ENCODE data around the gene MGST2. TPM values are rescaled to one million over a fixed set of nuclear protein-coding genes. Genes with fewer than 3 reads are reported as not detected.

MGST2 gene
- total RNA-seq, 1 donor from 2014 or later: 106 TPM

GRCh38 chr4:139665079-139665689, 435 bp upstream of the MGST2 start:
- DNase-seq (no peak), ATAC-seq (ENCODE audit: poor library complexity) (no peak)
- intact Hi-C loops (cut with DNase I): no loop called here

DNA sequence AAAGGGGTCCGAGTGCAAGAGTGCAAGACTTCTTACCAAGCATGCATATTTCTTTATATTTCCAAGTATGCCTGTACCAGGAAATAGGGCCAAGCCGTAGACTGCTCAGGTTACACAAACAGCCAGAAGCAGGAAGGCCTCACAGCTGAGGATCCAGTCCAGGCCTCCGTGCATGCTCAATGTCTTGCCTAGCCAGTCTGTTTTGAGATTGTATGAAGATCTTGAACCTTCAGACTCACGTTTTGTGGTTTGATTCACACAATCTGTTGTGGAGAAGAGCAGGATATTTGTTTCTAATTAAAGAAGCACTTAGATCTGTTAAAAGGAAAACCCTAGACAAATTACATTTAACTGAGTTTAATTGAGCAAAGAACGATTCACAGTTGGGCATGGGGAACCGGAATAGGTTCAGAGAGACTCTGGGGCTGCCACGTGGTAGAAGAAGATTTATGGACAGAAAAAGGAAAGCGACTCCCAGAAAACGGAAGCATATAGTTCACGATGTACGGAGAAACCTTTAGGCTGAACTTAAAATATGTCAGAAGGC, 1.2 kb downstream of the MGST2 start:
- intact Hi-C loops (cut with DNase I): no loop called here
- DNase-seq (no peak), ATAC-seq (ENCODE audit: poor library complexity) (peak; percentile 72)

- DNase-seq: no peak
- no peak for ATAC-seq (ENCODE audit: poor library complexity)
- intact Hi-C loops (cut with DNase I): no loop called here
These were observed 2.4 kb downstream of the MGST2 start for GRCh38 chr4:139668036-139668435.

DNA sequence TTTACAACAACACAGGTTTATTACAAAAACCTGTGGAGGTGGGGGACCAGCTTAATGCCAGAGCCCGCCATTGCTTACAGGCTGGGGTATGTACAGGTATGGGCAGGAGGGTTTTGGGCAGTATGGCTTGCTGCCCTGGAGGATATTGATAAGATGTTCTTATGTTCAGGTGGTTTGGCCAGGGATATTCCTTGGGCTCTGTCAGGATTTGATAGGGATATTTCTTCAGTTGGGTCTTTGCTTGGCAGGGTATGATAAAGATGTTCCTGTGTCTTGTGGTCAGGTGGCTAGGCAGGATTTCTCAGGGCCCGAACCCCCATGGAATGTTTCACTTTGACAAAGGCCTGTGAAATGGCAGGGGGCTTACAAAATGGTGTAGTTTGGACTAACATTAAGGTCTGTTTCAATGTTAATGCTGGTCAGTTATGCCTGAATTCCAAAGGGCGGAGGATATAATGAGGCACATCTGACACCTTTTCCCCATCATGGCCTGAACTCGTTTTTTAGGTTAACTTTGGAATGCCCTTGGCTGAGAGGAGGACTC, 3.1 kb downstream of the MGST2 start:
- intact Hi-C loops (cut with DNase I): no loop called here
- DNase-seq (no peak), ATAC-seq (ENCODE audit: poor library complexity) (no peak)

- ATAC-seq (ENCODE audit: poor library complexity) (no peak), DNase-seq (no peak)
- intact Hi-C loops (cut with DNase I): no loop called here
These were observed 3.7 kb downstream of the MGST2 start for GRCh38 chr4:139669335-139669734.

DNA sequence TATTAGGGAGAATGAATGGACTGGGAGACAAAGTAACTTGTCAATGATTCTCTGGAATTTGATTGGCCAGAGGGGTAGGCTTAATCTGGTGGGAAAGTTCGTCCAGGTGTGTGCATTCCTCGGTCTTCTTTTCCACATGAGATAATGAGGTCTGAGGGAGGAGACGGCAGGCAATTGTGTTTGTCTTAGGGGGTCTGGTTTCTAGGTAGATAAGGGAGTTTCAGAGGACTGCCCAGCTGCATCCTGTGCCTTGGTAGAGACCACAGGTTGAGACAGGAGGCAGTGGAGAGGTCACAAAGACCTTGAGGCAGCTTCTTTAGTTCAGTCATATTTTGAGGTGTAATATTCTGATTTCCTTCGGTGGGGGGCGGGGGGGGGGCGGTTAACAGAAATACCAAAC, 4.3 kb downstream of the MGST2 start:
- ATAC-seq (ENCODE audit: poor library complexity) (no peak), DNase-seq (no peak)
- intact Hi-C loops (cut with DNase I): no loop called here

DNA sequence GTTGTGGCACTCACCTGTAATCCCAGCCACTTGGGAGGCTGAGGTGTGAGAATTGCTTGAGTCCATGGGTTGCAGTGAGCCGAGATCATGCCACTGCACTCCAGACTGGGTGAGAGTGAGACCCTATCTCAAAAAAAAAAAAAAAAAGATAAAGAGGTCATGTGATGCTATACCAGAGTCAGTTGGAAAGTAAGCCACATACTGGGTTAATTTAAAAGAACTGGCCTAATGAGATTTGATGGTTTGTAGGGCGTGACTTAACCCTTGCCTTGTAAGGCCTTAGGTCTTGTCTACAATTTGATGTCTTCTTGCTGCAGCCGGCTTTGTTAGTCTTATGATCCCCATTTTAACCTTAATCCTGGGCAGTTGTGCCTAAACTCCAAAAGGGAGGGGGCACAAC, 5.2 kb downstream of the MGST2 start:
- no peak for ATAC-seq (ENCODE audit: poor library complexity)
- DNase-seq: no peak
- intact Hi-C loops (cut with DNase I): no loop called here

- no peak for ATAC-seq (ENCODE audit: poor library complexity)
- intact Hi-C loops (cut with DNase I): no loop called here
- DNase-seq: no peak
These were observed 6.6 kb downstream of the MGST2 start for GRCh38 chr4:139672215-139672614.

GRCh38 chr4:139672732-139673131, 7.1 kb downstream of the MGST2 start:
- ATAC-seq (ENCODE audit: poor library complexity) (no peak), DNase-seq (no peak)
- intact Hi-C loops (cut with DNase I): no loop called here

DNA sequence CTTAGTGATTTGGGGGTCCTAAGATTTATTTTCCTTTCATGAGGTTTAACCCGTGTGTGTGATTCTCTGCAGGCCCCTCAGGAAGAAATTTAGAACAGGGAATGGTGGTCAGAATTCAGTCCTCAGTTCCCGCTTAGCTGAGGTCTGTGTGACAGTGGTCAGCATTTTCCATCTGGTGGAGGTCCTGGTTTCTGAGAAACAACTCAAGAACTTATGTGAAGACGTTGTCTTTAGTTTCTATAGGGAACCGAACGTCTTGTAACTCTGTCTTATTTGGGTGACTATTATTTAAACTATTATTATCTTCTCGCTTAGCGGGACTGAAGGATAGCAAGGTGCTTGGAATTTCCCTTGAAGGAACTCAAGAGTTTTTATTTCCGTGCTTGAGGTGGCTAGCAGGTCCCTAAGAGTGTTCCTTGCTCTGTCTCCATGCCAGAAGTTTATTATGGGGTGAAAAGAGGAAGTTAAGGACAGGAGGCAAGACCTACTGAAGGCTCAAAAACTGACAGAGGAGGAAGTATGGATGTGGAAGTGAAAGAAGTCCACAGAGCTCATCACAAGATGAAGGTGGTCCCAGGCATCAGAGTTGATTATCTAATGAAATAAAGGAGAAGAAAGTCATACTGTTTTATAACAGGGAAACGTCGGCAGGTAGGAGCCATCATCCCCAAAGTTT, 9.4 kb downstream of the MGST2 start:
- ATAC-seq (ENCODE audit: poor library complexity) (peak; percentile 70), DNase-seq (no peak)
- intact Hi-C loops (cut with DNase I): no loop called here

- no peak for ATAC-seq (ENCODE audit: poor library complexity)
These were observed 10.0 kb downstream of the MGST2 start for GRCh38 chr4:139675651-139676050.

GRCh38 chr4:139676365-139676764, 10.7 kb downstream of the MGST2 start:
- no peak for ATAC-seq (ENCODE audit: poor library complexity)

More at GRCh38 chr4:139675651-139676050, 10.0 kb downstream of the MGST2 start:
- DNase-seq: no peak
- intact Hi-C loops (cut with DNase I): no loop called here

DNA sequence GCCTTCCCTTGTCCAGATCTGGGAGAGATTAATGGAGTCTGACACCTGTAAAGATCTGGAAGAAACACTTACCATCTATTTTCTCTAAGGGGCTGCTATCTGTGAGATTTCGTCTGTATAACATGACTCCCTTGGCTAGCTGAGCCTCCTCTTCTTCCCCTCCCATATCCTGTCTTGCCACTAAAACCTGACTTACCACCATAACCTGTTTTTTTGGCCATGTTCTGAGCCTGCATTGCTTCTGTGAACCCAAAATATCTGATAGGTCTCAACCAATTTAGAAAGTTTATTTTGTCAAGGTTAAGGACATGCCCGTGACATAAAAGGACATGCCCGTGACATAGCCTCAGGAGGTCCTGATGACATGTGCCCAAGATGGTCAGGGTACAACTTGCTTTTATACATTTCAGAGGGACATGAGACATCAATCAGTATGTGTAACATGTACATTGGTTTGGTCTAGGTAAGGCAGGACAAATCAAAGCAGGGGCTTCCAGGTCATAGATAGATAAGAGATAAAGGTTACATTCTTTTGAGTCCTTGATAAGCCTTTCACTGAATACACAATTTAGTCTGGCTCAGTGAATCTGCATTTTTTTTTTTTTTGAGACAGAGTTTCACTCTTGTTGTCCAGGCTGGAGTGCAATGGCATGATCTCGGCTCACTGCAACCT, 11.4 kb downstream of the MGST2 start:
- intact Hi-C loops (cut with DNase I): no loop called here
- no peak for ATAC-seq (ENCODE audit: poor library complexity)

More at GRCh38 chr4:139676365-139676764, 10.7 kb downstream of the MGST2 start:
- intact Hi-C loops (cut with DNase I): no loop called here
- no peak for DNase-seq

GRCh38 chr4:139682309-139682708, 16.7 kb downstream of the MGST2 start:
- ATAC-seq (ENCODE audit: poor library complexity) (no peak), DNase-seq (no peak)
- intact Hi-C loops (cut with DNase I): no loop called here

More for the DNA sequence above, 11.4 kb downstream of the MGST2 start:
- no peak for DNase-seq

- intact Hi-C loops (cut with DNase I): no loop called here
- DNase-seq (no peak), ATAC-seq (ENCODE audit: poor library complexity) (peak; percentile 18)
These were observed 17.1 kb downstream of the MGST2 start for GRCh38 chr4:139682741-139683151.

- intact Hi-C loops (cut with DNase I): no loop called here
- DNase-seq: no peak
- ATAC-seq (ENCODE audit: poor library complexity): no peak
These were observed 18.7 kb downstream of the MGST2 start for GRCh38 chr4:139684351-139684750.

DNA sequence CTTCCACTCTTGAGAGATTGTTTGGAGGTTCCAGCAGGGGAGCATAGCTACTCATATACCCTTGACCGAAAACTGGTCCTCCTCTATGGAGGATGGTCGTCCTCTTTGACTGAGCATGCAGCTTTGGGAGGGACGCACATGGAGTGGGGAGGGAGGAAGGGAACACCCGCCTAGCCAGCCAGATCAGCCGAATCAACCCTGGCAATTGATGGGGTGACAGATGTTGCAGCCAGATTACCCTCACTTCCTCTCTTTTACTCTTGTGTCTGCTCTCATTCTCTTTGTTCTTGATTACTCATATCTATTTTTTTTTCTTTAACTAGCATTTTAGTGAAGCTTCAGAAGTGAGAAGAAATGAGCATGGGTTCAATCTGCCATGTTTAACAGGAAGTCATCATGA, 19.6 kb downstream of the MGST2 start:
- ATAC-seq (ENCODE audit: poor library complexity): no peak
- DNase-seq: no peak
- intact Hi-C loops (cut with DNase I): no loop called here

- intact Hi-C loops (cut with DNase I): no loop called here
- ATAC-seq (ENCODE audit: poor library complexity) (no peak), DNase-seq (no peak)
These were observed 20.5 kb downstream of the MGST2 start for GRCh38 chr4:139686130-139686529.

DNA sequence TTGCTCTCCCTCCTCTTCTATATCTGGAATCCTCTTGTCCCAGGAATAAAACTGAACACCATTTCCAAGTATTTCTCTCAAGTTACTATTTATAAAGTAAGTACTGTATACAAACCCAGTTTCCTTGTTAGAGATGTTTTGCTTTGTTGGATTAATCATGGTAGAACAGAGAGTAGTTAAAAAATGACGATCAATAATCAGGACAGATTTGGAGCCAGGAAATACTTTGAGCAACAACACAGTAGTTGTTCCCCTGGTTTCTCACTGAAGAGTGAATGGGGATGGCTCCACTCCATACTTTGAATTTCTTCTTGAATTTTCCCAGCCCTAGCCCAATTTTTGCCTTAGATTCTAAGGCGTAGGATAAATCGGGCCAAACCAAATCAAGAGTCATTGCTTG, 21.4 kb downstream of the MGST2 start:
- intact Hi-C loops (cut with DNase I): no loop called here
- no peak for DNase-seq
- peak; percentile 19 for ATAC-seq (ENCODE audit: poor library complexity)
